NCI-H1930 (cell line): ENCODE results near the gene CIROP.
"Not testable (repeated sequence)": the region's sequence is repeated elsewhere in the genome, so short reads cannot be mapped to it uniquely, and the experiment has no call there.

Experiments used
- DNase-seq, 2 experiments: peaks; one replicate each; lab custom pipeline; 2025; lab: John Stamatoyannopoulos, UW

The CIROP gene

GRCh38 chr14:23113431-23114119 lies 8.8 kb upstream of the CIROP start:
- no peak for DNase-seq

DNA sequence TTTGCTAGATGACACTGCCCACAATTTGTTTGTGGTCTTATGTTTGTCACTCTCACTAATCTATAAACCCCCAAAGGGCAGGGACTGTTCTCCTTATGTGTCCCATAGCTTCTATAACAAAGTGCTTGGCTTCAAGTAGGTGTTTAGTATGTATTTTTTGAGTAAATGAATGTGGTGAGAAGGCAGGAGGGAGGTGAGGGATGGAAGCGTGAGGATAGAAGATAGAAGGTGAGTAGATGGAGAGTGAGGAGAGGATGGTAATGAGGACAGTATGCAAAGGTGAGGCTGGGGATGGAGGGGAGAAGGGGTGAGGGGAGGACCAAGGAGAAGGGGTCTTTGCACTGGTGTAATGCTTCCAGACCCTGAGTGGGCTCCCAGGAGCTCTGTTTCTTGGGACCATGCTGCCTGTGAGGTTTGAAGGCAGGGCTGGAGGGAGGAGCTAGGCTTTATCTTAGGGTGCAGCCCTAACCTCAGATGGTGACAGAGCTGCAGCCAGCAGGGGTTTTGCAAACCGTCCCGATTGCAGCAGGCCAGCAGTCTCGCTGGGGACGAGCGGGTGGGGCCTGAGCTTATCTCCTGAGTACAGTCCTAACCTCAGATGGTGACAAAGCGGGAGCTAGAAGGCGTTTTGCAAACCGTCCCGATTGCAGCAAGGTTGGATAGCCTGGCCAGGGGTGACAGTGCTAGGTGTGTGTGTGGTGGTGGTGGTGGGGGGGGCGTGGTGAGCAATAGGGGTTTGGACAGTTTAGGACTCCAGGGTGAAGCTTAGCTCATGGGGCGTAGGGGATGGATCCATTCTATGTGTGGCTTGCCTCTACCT lies 7.8 kb upstream of the CIROP start:
- no peak for DNase-seq

DNA sequence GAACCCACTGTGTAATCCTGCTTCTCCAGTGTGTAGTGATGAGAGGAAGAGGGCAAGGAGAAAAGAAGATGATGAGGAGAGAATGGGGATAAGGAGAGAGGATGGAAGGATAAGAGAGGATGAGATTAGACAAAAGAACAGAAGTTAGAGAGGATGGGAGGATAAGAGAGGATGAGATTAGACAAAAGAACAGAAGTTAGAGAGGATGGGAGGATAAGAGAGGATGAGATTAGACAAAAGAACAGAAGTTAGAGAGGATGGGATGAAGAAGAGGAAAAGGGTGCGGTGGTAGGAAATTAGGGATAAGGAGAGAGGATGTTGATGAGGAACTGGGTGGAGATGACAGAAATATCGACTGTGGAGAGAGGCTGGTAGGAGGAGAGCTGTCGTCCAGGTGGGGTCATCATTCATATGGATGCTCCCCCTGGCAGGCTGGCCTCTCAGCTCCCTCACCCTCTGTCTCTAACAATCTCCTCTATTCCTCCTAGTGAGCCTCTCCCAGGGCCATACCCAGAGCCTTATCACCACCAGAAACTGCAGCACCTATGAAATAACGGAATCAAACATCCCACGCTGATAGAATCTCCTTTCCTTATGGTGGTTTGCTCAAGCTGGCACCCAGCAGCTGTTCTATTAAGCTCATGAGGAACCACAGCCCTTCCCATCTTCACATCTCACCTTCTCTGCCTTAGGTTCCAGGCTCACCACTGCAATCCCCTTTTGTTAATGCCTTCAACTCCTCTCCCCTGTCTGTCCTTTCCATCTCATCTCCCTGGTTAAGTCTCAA lies 6.0 kb upstream of the CIROP start:
- DNase-seq = no peak

- DNase-seq = no peak
Measured at GRCh38 chr14:23109769-23110168, 5.0 kb upstream of the CIROP start.

DNA sequence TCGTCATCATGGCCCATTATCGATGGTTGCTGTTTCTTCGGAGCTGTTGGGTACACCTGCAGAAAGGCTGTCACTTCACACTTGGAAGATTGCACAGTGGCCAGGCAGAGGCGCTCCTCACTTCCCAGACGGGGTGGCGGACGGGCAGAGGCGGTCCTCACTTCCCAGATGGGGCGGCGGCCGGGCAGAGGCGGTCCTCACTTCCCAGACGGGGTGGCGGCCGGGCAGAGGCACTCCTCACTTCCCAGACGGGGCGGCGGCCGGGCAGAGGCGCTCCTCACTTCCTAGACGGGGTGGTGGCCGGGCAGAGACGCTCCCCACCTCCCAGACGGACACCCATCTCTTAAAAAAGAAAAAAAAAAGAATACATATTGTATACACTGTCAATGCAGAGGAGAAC lies 3.4 kb upstream of the CIROP start:
- DNase-seq = not testable (repeated sequence)

DNA sequence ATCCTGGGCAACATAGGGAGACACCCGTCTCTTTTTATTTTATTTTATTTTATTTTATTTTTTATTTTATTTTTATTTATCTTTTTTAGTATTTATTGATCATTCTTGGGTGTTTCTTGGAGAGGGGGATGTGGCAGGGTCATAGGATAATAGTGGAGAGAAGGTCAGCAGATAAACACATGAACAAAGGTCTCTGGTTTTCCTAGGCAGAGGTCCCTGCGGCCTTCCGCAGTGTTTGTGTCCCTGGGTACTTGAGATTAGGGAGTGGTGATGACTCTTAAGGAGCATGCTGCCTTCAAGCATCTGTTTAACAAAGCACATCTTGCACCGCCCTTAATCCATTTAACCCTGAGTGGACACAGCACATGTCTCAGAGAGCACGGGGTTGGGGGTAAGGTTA lies 2.8 kb upstream of the CIROP start:
- not testable (repeated sequence) for DNase-seq

DNA sequence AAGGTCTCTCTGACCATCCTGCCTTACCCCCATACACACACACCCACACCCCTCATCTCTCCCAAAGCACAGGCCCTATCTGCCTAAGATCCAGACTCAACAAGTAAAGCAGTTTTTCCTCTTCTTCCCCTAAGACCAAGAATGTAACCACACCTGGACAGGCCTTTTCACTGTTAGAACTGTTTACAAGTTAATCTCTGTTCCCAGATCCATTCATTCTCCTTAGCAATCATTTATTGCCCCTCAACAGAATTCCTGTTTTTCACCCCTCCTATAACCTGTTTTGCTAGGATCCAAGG lies 1.9 kb upstream of the CIROP start:
- no peak for DNase-seq

GRCh38 chr14:23105348-23105824 lies 597 bp upstream of the CIROP start:
- DNase-seq = no peak

- DNase-seq = no peak
Measured at GRCh38 chr14:23104070-23104590, 659 bp downstream of the CIROP start.

DNA sequence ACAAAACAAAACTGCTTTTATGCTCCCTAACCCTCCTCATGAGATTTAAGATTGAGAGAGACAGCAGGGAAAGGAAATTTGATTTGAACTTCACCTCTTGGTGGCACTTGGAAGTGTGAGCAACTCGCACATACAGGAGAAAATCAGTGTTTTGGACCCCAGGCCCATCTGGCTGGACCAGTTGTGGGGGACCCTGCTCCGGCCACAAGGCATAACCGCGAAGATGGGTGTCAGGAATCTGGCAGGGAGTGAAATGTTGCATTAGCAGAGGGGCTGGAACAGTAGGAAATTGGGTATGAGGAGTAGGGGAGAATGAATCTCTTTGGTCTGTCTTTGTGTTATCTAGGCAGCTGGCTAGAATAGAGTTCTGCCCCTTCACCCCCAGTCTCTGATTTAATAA lies 1.2 kb downstream of the CIROP start:
- DNase-seq = no peak

GRCh38 chr14:23102801-23103200 lies 2.0 kb downstream of the CIROP start:
- no peak for DNase-seq

- no peak for DNase-seq
Measured at GRCh38 chr14:23101986-23102625, 2.7 kb downstream of the CIROP start.

DNA sequence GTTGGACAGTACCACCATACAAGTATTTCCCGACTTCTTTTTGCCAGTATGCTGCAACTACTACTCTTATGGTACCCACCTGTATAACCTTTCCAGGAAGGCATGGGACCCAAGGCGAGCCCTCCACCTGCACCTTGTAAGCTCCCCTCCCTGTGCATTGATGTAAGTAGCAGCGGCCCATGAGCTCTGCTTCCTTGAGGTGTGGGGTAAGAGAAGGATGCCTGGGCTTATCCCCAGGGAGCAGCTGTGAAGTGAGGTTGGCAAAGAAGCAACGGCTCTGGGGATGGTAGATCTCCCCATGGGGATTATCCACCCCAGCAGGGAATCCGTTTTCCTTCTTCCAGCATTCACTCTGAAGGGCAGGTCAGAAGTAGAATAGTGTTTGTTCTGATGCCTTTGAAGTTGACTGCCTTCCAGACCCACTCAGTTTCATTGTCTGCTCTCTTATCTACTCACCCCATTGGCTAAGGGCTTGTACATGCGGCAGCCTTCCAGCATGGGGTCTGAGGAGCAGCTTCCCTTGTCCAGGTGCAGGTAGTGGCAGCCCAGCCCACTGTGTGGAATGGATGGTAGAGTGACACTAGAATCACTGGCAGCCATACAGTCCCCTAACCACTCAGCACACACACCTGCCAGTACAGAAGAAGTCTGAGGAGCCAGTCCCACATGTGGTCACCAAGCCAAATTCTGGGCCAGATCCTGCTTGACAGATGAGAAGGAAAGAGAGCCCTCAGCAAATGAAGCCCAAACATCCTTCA lies 3.4 kb downstream of the CIROP start:
- DNase-seq = no peak

- no peak for DNase-seq
Measured at GRCh38 chr14:23099212-23099861, 5.5 kb downstream of the CIROP start.

DNA sequence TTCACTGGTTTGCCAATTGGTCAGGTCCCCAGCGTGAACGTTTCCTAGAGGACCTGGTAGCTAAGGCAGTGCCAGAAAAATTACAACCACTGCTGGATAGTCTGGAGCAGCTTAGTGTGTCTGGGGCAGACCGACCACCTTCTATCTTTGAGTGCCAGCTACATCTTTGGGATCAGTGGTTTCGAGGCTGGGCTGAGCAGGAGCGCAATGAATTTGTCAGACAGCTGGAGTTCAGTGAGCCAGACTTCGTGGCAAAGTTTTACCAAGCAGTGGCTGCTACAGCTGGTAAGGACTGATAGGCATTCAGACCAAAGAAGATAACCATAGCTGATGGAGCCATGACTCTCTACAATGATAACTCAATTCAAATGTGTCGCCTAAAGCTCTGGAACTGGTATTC lies 7.0 kb downstream of the CIROP start:
- no peak for DNase-seq

GRCh38 chr14:23095196-23096108 lies 9.3 kb downstream of the CIROP start, which contains the start of gene C14orf119:
C14orf119 (plus strand) TSS chr14:23095505; CDS start chr14:23097659, 2,154 bp downstream.
- no peak for DNase-seq

DNA sequence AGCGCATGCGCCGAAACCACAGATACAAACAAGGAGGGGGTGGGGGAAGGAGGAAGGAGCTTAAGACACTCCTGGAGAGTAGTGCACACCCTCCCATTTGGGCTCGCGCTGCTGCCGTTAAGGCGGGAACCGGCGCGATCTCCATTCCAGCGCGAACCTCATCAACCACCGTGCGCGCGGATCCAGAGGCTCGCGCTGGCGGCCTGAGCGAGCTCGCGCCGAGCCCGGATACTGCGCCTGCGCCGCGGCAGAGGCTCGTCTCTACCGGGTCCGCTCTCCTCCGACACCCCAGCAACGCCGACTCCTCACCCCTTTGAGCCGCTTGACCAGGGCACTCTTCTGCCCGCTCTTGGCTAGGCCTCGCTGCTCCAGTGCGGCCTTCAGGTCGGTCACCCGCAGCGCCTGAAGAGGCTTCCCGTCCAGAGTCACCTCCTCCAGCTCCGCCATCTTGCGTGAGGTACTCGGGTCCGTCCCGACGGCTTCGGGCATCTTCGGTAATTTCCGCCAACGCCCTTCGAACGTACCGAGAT lies 10.1 kb downstream of the CIROP start, which contains the start of gene ACIN1:
Gene ACIN1 (minus strand): TSS at position 471 of the 530 bp plus-strand sequence. CDS start 24 bp downstream, at position 447.
- no peak for DNase-seq

GRCh38 chr14:23093991-23094665 lies 10.7 kb downstream of the CIROP start:
- DNase-seq = no peak

DNA sequence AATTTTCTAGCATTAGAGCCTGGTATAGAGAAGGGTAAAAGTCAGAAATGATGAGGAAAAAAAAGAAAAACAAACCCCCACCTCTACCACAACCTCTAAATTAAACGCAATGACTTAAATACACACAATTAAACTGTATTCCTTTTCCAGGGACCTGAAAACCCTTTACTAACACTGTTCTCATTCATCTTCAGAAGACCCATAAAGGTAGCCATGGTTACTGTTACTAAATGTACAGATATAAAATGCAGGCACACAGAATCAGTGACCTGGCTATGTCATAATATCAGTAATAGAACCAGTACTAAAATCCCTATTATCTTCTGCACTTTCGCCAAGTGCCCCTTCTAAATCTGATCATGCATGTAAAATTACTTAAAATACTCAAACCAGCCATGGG lies 11.3 kb downstream of the CIROP start:
- no peak for DNase-seq
